NCI-H2029 treated with DMSO at 0.1 percent for 48 hours (cell line): ENCODE results near the gene FAM153A.
"Not testable (repeated sequence)": the region's sequence is repeated elsewhere in the genome, so short reads cannot be mapped to it uniquely, and the experiment has no call there.

ENCODE experiments used
- DNase-seq: peaks from one replicate; lab custom pipeline; 2025; lab: John Stamatoyannopoulos, UW

The FAM153A gene

GRCh38 chr5:177782792-177783633 lies at the start of gene FAM153A:
Gene FAM153A (minus strand): TSS chr5:177782899.
- DNase-seq = not testable (repeated sequence)

DNA sequence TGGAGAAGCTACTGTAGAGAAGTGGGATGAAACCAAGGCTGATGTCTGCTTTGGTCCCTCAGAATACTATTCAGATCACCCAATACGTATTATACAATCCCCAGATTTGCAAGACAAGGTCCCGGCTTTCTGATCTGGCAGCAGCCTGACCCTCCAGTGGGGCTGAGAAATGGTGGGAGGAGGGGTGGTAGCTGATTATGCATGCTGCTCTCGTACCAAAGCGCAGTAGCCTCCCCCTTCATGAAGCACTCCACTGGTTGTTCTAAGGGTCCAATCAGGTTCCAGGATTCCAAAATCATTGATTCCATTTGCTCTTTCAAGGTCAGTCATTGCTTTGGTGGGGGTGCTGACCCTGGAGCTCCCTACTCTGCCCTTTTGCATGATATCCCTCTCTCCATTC lies 49.6 kb upstream of the FAM153A start:
- not testable (repeated sequence) for DNase-seq

DNA sequence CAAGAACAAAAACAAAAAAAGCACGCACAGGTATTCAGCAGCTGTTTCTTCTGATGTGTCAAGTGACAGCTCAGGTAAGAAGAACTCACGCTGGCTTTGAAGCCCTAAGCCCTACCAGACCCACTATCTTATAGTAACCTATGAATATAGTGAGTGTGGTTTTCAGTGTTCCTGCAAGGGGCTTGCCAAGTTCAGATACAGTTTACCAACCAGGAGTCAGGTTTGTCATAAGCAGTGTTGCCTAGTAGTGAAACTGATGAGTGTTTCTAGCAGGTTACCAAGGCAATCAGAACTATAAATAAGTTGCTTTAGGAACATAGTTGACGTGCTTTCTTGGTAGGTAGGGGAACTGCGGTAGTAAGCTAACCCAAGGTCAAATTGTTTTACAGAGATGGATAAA lies 43.4 kb upstream of the FAM153A start:
- DNase-seq = not testable (repeated sequence)

- DNase-seq = not testable (repeated sequence)
These were observed 42.1 kb upstream of the FAM153A start for GRCh38 chr5:177824776-177825175.

- DNase-seq = not testable (repeated sequence)
These were observed 39.8 kb upstream of the FAM153A start for GRCh38 chr5:177822489-177822888.

- not testable (repeated sequence) for DNase-seq
These were observed 37.0 kb upstream of the FAM153A start for GRCh38 chr5:177819664-177820063.

GRCh38 chr5:177812814-177813425 lies 30.2 kb upstream of the FAM153A start:
- DNase-seq = not testable (repeated sequence)

DNA sequence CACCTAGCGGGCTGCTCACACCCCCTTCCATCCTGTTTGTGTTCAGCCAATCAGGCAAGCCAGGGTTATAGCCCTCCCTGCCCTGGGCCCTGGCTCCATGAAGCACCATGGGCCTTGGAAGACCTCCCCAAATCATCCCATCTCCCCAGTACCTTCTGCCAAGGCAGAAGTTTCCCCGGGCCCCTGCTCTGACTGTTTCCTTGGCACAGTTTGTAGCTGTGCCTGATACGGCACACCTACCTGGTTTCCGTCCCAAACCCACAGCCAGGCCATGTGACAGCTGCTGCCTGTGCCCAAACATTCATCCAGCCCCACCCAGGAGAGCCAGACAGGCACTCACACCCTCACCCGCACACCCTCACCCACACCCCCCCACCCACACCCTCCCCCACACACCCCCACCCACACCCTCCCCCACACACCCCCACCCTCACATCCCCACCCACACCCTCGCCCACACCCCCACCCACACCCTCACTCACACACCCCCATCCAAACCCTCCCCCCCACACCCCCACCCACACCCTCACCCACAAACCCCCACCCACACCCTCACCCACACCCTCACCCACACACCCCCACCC lies 29.6 kb upstream of the FAM153A start:
- DNase-seq = not testable (repeated sequence)

DNA sequence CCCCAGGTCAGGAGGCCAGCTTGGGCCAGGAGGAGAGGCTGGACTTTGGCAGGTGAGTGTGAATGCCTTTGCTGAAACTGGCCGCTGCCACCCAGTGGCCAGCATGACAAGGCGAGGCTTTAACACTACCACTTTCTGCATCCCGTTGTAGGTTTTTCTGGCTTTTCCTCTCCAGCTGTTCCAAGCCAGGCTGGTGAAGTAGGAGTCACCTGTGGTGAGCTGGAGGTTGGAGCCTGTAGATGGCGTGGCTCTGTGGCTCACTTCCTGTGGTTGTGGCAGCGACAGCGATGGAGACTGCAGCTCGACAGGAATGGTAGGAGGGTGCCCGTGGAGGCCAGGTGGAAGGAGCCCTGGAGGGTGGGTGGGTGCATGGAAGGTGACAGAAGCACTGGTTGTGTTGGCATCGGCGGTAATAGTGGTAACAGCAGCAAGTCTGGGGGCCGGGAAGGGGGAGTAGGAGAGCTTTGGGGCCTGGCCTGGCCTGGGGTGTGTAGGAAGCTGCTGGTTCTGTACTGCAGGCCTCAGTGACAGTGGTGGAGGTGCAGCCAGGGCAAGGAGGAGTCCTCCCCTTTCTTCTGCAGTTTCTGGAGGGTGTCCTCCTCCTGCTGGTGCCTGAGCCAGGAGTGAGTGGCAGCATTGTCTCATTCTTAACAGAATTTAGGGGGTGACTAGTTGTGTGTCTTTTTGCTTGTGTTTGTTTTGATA lies 26.7 kb upstream of the FAM153A start:
- DNase-seq = not testable (repeated sequence)

- not testable (repeated sequence) for DNase-seq
These were observed 25.7 kb upstream of the FAM153A start for GRCh38 chr5:177808420-177808819.

DNA sequence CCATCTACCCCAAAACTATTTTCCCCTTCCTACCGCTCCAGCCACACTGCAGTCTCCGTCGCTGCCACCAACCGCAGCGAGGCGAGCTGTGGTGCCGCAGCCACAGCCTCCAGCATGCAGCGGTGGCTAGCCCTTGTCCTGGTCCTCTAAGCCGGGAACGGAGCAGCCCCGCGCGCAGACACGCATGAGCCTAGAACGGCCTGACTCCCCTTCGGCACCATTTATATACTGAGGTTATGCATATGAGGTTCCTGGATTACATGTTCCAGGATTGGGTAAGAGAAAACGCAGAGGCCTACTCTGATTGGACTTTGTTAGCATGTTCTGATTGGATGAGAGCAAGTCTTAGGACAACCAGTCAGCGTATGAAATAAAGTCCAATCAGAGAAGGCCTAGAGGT lies 24.6 kb upstream of the FAM153A start:
- DNase-seq = not testable (repeated sequence)

- DNase-seq = not testable (repeated sequence)
These were observed 18.7 kb upstream of the FAM153A start for GRCh38 chr5:177801427-177801826.

- DNase-seq = not testable (repeated sequence)
These were observed 15.6 kb upstream of the FAM153A start for GRCh38 chr5:177798237-177798840.

GRCh38 chr5:177793272-177793671 lies 10.6 kb upstream of the FAM153A start:
- peak; percentile 5 for DNase-seq

DNA sequence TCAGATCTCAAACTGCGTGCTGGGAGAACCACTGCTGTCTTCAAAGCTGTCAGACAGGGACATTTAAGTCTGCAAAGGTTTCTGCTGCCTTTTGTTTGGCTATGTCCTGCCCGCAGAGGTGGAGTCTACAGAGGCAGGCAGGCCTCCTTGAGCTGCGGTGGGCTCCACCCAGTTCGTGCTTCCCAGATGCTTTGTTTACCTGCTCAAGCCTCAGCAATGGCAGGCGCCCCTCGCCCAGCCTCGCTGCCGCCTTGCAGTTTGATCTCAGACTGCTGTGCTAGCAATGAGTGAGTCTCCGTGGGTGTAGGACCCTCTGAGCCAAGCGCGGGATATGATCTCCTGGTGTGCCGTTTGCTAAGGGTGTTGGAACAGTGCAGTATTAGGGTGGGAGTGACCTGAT lies 8.9 kb upstream of the FAM153A start:
- not testable (repeated sequence) for DNase-seq

DNA sequence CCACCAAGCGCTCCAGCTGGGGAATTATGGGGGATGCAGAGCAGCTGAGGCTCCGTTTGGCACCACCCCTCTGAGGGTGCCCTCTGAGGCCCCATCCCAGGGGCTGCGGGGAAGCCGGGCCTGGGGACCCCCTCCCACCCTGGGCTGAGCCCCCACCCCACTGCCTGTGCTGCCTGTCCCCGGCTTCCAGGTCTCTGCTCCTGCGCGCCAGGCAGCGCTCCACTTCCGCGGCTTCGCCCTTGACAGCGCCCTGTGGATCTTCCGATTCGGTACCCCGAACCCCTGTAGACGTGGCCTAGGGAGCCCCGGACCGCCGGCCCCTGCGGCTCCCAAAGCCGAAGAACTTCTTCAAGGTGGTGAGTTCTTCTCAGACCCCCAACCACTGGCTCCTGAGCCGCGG lies 530 bp downstream of the FAM153A start:
- DNase-seq = not testable (repeated sequence)

DNA sequence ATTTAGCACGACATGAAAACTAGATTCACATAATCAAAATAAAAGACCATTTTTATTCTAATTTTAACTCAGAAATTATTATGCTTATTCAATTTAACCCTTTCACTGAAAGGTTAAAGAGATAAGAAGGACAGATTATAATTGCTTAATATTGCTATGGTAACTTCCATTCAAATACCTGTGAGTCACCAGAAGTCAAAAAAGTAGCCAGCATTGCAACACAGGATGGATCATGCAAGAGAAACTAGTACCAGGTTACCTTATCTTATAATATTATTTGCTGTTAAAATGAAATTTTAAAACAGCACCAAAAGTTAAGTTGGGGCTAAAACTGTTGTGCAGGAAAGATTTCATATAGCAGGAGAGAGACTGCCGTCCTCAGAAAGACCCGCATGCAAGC lies 11.5 kb downstream of the FAM153A start:
- not testable (repeated sequence) for DNase-seq

DNA sequence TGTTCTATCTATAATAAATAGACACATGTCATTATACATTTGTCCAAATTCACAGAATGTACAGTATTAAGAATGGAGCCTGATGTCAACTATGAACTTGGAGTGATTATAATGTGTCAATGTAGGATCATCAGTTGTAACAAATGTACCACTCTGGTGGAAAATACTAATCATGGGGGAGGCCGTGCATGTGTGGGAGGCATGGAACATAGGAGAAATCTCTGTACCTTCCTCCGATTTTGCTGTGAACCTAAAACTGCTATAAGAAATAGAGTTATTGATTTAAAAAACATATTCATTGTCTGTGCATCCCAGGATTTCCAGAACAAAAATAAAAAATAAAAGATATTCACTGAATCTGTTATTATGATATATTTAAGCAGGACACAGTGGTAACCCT lies 12.1 kb downstream of the FAM153A start:
- DNase-seq = not testable (repeated sequence)

- DNase-seq = not testable (repeated sequence)
These were observed 18.8 kb downstream of the FAM153A start for GRCh38 chr5:177763737-177764508.

DNA sequence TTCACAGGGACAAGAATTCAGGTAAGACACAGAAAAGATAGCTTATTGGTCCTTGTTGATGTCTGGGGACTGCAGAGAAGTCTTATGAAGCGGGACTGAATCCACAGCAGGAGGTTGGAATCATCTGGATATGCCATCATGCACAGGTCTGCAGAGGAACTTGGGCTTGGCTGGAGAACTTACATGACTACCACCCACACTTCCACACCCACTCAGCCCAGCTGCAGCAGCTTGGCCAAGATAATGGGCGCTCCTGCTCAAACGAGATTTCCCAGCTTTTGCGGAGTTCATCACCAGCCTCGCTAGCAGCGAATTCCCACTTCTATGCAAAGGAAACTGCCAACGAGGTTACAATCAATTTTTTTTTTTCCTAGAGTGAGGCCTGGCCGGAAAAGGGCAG lies 21.7 kb downstream of the FAM153A start:
- not testable (repeated sequence) for DNase-seq

- not testable (repeated sequence) for DNase-seq
These were observed 35.3 kb downstream of the FAM153A start for GRCh38 chr5:177747354-177747753.
